ACC112 (cell line): ENCODE data around the gene ITGB1.

Source experiments
- H2AFZ ChIP-seq: fragments of 200-600 bp; sonication (generic); one replicate; pipeline ENCODE4 v1.6.0; 2017; ENCODE audit warnings: antibody characterized with exemption, low read length; ENCODE audit not compliant: unreplicated experiment
- H3K27ac ChIP-seq: fragments of 200-600 bp; sonication (generic); 2 replicates; pipeline ENCODE4 v1.5.1; 2014; ENCODE audit warnings: low read depth, mild to moderate bottlenecking, antibody characterized with exemption, low read length, moderate library complexity
- H3K27me3 ChIP-seq: fragments of 200-600 bp; sonication (generic); 2 replicates; pipeline ENCODE4 v1.6.1; 2014; ENCODE audit warnings: mild to moderate bottlenecking, antibody characterized with exemption, low read length, moderate library complexity, mixed read lengths; ENCODE audit not compliant: insufficient read depth
- H3K36me3 ChIP-seq: fragments of 200-600 bp; sonication (generic); 2 replicates; pipeline ENCODE4 v1.6.1; 2016; ENCODE audit warnings: mild to moderate bottlenecking, antibody characterized with exemption, low read length, moderate library complexity, mixed read lengths; ENCODE audit not compliant: insufficient read depth
- H3K4me1 ChIP-seq: fragments of 200-600 bp; sonication (generic); one replicate; pipeline ENCODE4 v1.6.1; 2016; ENCODE audit warnings: low read length, mixed read lengths; ENCODE audit not compliant: insufficient read depth, unreplicated experiment, control insufficient read depth
- H3K4me3 ChIP-seq: fragments of 200-600 bp; sonication (generic); 2 replicates; pipeline ENCODE4 v1.5.1; 2014; ENCODE audit warnings: mild to moderate bottlenecking, low read depth, low read length
- H3K79me2 ChIP-seq: fragments of 200-600 bp; sonication (generic); one replicate; pipeline ENCODE4 v1.6.0; 2016; ENCODE audit warnings: low read length; ENCODE audit not compliant: control insufficient read depth, unreplicated experiment, insufficient read depth

The ITGB1 gene

GRCh38 chr10:32962521-32962920 lies 4.5 kb upstream of the ITGB1 start:
- Histone ChIP-seq H3K27ac (peak overlapping the region; percentile 95), H3K36me3 (no peaks in the 10 kb centered on the region), H2AFZ (no peak overlapping the region), H3K4me3 (peak overlapping the region; percentile 38; the same call in 1 of the 2 replicates), H3K27me3 (no peaks in the 10 kb centered on the region), H3K79me2 (peaks cover 28% of the 10 kb centered on the region), H3K4me1 (peaks cover 38% of the 10 kb centered on the region)

GRCh38 chr10:32961895-32962369 lies 3.9 kb upstream of the ITGB1 start:
- Histone ChIP-seq H2AFZ (no peak overlapping the region), H3K4me3 (peak overlapping the region; percentile 10)

GRCh38 chr10:32961343-32961894 lies 3.4 kb upstream of the ITGB1 start:
- H2AFZ ChIP-seq = no peak overlapping the region
- no peaks in the 10 kb centered on the region for H3K27me3 ChIP-seq
- H3K27ac ChIP-seq = peak overlapping the region; percentile 95
- peaks cover 39% of the 10 kb centered on the region for H3K79me2 ChIP-seq
- H3K4me3 ChIP-seq = peak overlapping the region; percentile 10; the same call in 1 of the 2 replicates
- H3K36me3 ChIP-seq = no peaks in the 10 kb centered on the region
- peaks cover 38% of the 10 kb centered on the region for H3K4me1 ChIP-seq

More at GRCh38 chr10:32961895-32962369, 3.9 kb upstream of the ITGB1 start:
- H3K79me2 ChIP-seq = peaks cover 34% of the 10 kb centered on the region
- peak overlapping the region; percentile 95 for H3K27ac ChIP-seq
- no peaks in the 10 kb centered on the region for H3K36me3 ChIP-seq
- no peaks in the 10 kb centered on the region for H3K27me3 ChIP-seq
- H3K4me1 ChIP-seq = peaks cover 38% of the 10 kb centered on the region

GRCh38 chr10:32960022-32960421 lies 2.0 kb upstream of the ITGB1 start:
- no peak overlapping the region for H2AFZ ChIP-seq

DNA sequence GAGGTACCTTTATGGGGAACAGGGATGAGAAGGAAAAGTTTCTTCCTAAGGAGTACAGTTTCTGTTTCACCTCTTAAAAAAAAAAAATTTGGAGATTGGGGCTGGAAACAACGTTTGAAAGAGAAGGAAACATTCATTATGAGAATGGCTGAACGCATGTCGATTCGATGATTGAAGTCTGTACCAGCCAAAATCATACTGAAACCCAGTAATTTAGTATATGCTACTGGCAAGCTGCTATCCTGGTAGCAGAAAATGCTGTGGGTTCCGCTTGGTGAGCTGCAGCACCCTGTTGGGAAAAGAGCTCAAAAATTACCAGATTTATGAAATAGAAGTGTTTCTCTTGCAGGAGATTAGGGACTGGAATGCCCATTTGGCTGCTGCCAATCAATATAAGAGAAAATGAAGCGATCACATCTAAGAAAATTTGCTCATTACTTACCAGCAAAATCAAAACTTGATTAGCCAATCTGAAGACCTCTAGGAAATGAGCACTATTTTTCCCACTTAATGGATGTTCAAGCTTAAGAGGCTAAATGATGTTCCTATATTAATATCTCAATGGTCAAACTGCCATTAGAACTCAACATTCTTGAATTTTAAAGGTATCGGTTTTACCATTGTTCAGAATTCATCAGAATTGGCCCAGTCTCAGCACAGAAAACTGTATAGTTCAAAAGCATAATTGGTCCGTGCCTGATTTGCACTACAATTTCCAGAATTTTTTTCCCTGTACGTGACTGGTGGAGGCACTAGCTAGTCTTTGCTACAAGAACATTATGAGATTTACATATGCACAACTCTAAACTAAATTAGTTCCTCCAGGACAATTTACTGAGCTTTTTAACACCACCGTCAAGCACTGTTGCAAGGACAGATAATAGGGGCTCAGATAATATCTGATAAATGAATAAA lies 1.2 kb upstream of the ITGB1 start:
- no peaks in the 10 kb centered on the region for H3K27me3 ChIP-seq
- peak overlapping the region; percentile 96 for H3K4me3 ChIP-seq
- H3K36me3 ChIP-seq = no peaks in the 10 kb centered on the region; the same call in 1 of the 2 replicates
- H3K4me1 ChIP-seq = peaks cover 44% of the 10 kb centered on the region
- no peak overlapping the region for H2AFZ ChIP-seq
- peaks cover 61% of the 10 kb centered on the region for H3K79me2 ChIP-seq
- peak overlapping the region; percentile 95 for H3K27ac ChIP-seq

More at GRCh38 chr10:32960022-32960421, 2.0 kb upstream of the ITGB1 start:
- Histone ChIP-seq H3K27me3 (no peaks in the 10 kb centered on the region), H3K4me1 (peaks cover 38% of the 10 kb centered on the region), H3K79me2 (peaks cover 53% of the 10 kb centered on the region), H3K27ac (peak overlapping the region; percentile 95), H3K36me3 (no peaks in the 10 kb centered on the region), H3K4me3 (peak overlapping the region; percentile 96)

DNA sequence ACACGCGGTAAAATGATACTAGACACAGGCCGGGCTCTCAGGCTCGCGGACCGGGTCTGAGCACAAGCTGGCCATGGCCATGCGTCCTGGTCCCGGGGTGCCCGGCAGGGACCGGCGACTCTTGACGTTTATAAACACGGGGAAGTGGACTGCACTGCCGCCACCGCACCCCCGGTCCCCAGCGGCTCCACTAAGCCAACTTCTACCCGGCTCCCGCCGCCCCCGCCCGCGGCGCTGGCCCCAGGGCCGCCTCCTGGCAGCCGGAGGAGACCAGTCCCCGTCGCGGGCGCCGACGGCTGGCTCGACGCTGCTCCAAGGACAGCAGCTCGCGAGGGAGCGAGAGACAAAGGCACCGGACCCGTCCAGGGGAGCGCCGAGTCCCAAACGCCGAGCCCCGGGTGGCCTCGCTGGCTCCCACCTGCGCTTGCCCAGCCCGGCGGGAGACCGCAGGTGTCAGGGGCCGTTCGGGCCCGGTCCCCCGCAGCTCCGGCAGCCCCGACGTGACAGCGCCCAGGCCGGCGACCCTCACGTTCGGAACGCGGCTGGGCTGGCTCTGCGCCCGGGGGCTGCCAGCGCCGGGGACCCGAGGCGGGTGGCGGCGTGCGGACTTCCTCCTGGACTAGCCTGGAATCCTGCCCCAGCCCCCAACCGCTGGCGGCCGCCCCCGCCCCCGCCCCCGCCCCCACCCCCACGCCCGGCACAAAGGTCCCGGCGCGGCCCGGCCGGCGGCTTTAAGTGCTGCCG lies 517 bp downstream of the ITGB1 start:
- no peak overlapping the region for H2AFZ ChIP-seq
- peaks cover 51% of the 10 kb centered on the region for H3K4me1 ChIP-seq
- H3K27me3 ChIP-seq = no peaks in the 10 kb centered on the region
- H3K36me3 ChIP-seq = peaks cover 2% of the 10 kb centered on the region; the same call in 1 of the 2 replicates
- peak overlapping the region; percentile 96 for H3K4me3 ChIP-seq
- H3K27ac ChIP-seq = peak overlapping the region; percentile 95
- H3K79me2 ChIP-seq = peaks cover 78% of the 10 kb centered on the region

DNA sequence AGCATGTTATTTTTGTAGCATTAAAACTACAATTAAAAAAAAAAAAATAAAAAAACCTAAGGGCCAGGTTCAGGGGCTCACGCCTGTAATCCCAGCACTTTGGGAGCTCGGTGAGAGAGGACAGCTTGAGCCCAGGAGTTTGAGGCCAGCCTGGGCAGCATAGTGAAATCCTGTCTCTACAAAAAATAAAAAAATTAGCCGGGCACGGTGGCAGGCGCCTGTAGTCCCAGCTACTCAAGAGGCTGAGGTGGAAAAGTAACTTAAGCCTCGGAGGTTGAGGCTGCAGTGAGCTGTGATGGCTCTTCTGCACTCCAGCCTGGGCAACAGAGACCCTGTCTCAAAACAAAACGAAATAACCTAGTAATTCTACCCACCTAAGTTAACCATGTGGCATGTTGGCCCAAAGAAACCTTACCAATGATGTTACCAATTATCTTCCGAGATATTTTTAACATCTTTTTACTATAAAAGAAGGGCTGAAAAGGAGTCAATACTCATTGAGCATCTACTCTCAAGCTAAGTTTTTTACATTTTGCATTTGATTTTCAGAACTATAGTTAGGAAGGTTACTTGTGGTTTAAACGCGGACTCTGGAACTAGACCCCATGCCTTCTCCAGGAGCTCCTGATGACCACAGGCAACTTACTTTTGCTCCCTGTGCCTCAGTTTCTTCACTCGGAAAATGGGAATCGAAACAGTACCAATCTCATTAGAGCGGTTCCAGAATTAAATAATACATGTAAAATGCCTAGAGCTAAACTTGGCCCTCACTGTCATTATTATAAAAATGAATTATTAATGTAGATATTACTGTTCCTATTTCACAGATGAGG lies 1.4 kb downstream of the ITGB1 start:
- peaks cover 51% of the 10 kb centered on the region for H3K4me1 ChIP-seq
- no peaks in the 10 kb centered on the region for H3K27me3 ChIP-seq
- no peak overlapping the region for H2AFZ ChIP-seq
- peak overlapping the region; percentile 95 for H3K27ac ChIP-seq
- peaks cover 87% of the 10 kb centered on the region for H3K79me2 ChIP-seq
- H3K36me3 ChIP-seq = peaks cover 3% of the 10 kb centered on the region; the same call in 1 of the 2 replicates
- peak overlapping the region; percentile 96 for H3K4me3 ChIP-seq

- Histone ChIP-seq H2AFZ (no peak overlapping the region), H3K27ac (peak overlapping the region; percentile 95), H3K4me3 (peak overlapping the region; percentile 96), H3K36me3 (peaks cover 8% of the 10 kb centered on the region), H3K4me1 (peaks cover 51% of the 10 kb centered on the region), H3K79me2 (peaks cover 92% of the 10 kb centered on the region), H3K27me3 (no peaks in the 10 kb centered on the region)
Observed at GRCh38 chr10:32955790-32956189, 2.2 kb downstream of the ITGB1 start.

DNA sequence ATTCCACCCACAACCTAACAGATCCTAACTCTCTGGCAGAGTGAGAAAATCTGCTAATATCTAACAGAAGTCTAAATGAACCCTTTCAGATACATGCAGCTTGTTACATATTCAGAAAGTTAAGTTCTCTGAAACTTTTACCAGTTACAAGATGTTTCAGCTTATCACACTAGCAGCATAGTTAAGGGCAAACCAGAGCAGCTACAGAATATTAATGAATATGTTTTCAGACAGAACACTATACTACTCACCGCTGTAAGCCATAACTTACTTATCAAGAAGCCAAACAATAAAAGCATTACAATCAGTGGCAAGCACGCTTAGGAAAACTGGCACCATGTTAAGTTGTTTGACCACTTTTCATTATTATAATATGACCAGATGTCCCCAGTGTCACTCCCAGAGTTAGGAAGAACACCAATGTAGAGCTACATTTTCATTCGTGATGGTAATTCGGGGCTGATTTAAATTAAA lies 2.7 kb downstream of the ITGB1 start:
- Histone ChIP-seq H3K4me3 (peak overlapping the region; percentile 96), H3K27ac (peak overlapping the region; percentile 95), H2AFZ (no peak overlapping the region), H3K4me1 (peaks cover 52% of the 10 kb centered on the region), H3K27me3 (no peaks in the 10 kb centered on the region), H3K79me2 (peaks cover 95% of the 10 kb centered on the region), H3K36me3 (peaks cover 9% of the 10 kb centered on the region)
